Measurements from ENCODE around the gene P4HB.

GRCh38 chr17:81900181-81900820 is 40.0 kb upstream of the P4HB start:
- TF ChIP-seq POLR2A (IDR thresholded peaks at IDR 0.05) (no peak), CTCF (IDR thresholded peaks at IDR 0.05) (no peak)
